SK-N-SH (cell line): Measurements from ENCODE around the gene PSG6.
"Not testable (repeated sequence)": the region's sequence is repeated elsewhere in the genome, so short reads cannot be mapped to it uniquely, and the experiment has no call there.

ENCODE experiments used
- EP300 ChIP-seq, 2 experiments: IDR thresholded peaks; 2 replicates each; pipeline versions ENCODE4 v1.4.0 to v1.6.1; 2012; ENCODE audit warnings: borderline replicate concordance in 1 of 2, low read depth in 1 of 2, low read length in 1 of 2
- FOXJ3 ChIP-seq: sonication (generic); formaldehyde crosslinking; IDR thresholded peaks from 2 replicates; pipeline ENCODE4 v1.5.1; 2020; ENCODE audit warnings: mild to moderate bottlenecking, missing genetic modification reagents
- MXI1 ChIP-seq: IDR thresholded peaks from 2 replicates; pipeline ENCODE4 v1.6.1; 2012; ENCODE audit warnings: mild to moderate bottlenecking, low read depth, low read length, improper control_type of control experiment
- RXRA ChIP-seq: IDR thresholded peaks from 2 replicates; pipeline ENCODE4 v1.4.0; 2012; ENCODE audit warnings: low read depth, mild to moderate bottlenecking, borderline replicate concordance
- SIN3A ChIP-seq: IDR thresholded peaks from 2 replicates; pipeline ENCODE4 v1.6.1; 2012; ENCODE audit warnings: low read depth, mild to moderate bottlenecking, low read length, moderate library complexity, borderline replicate concordance
- TF ChIP-seq, protein P1 (sequence below): fragments of 200-600 bp; sonication (generic); IDR thresholded peaks from 2 replicates; pipeline ENCODE4 v1.6.1; 2017; ENCODE audit warnings: antibody characterized with exemption, mild to moderate bottlenecking, moderate library complexity

DNA sequence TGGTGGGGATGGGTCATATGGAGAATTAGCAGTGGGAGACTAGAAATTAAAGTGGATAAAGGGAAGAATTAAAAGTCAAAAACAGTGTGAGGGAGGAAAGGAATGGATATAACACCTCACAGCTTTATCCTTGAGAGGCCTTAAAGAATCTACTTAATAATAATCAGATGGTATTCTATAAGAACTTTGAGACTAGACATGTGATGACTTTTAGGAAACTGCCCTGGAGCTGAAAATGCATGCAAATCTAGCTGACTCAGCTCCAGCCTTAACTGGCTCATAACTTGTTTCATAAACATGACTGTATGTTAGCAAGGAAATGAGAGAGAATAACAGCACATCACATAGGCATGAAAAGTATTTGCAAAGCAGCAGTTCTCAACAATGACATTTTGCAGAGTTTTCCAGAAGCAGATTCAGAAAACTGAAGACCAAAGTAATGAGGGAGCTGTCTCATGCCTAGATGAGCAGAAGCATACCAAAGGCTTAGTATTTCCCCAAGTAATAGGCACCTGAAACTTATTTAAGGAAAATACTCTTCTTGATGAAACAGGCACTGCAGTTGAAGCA is 29.7 kb downstream of the PSG6 start:
- TF ChIP-seq, protein P1, sequence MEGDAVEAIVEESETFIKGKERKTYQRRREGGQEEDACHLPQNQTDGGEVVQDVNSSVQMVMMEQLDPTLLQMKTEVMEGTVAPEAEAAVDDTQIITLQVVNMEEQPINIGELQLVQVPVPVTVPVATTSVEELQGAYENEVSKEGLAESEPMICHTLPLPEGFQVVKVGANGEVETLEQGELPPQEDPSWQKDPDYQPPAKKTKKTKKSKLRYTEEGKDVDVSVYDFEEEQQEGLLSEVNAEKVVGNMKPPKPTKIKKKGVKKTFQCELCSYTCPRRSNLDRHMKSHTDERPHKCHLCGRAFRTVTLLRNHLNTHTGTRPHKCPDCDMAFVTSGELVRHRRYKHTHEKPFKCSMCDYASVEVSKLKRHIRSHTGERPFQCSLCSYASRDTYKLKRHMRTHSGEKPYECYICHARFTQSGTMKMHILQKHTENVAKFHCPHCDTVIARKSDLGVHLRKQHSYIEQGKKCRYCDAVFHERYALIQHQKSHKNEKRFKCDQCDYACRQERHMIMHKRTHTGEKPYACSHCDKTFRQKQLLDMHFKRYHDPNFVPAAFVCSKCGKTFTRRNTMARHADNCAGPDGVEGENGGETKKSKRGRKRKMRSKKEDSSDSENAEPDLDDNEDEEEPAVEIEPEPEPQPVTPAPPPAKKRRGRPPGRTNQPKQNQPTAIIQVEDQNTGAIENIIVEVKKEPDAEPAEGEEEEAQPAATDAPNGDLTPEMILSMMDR = not testable (repeated sequence)
- TF ChIP-seq FOXJ3 (CRISPR knock-in tag); MXI1; SIN3A; EP300 (IDR thresholded peaks at IDR 0.05; ENCODE audit: borderline replicate concordance in 1 of 2, low read depth in 1 of 2, low read length in 1 of 2); RXRA: not testable (repeated sequence)
